ENCODE results near the gene TMCC3. TPM values are rescaled to one million over a fixed set of nuclear protein-coding genes. Genes with fewer than 3 reads are reported as not detected.

TMCC3 gene
- total and polyA plus RNA-seq, 9 of the 15 experiments (the other 6 are each of a cell fraction or from before 2014, with no cell fraction given) = not detected

DNA sequence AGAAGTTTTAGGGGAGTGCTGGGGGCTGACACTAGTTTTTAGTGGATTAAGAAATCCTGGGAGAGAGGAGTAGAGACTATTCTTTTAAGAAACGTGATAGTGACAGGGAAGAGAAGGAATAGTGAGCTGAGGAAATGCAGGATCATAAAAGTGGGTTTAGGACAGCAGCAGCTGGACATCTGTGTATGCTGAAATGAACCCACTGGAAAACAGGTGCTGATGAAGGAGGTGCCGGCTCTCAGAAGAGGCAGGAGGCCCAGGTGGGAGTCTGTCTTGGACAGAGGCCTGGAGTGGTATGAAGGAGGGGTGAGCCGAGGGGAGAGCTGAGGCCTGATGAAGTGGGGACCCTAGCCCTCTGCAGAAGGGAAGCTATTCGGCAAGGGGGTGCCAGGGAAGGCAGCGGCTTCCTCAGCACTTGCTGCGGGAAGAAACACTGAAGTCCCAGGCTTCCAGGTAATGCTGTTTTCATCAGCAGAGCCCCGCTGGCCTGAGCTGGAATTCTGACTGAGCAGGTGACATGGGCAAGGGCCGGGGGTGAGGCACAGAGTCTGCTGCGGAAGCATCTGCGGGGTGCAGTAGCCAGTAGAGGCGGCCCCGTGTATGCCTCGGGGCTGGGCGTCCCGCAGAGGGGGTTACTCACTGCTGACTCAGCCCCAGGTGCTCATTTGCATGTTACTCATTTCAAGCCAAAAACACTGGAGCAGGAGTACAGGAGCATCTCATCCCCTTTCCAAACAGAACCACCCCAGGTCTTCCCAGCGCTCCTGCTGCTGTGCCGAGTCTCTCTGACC is 89.7 kb downstream of the TMCC3 start (continued):
- TF ChIP-seq, protein P1, sequence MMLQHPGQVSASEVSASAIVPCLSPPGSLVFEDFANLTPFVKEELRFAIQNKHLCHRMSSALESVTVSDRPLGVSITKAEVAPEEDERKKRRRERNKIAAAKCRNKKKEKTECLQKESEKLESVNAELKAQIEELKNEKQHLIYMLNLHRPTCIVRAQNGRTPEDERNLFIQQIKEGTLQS (IDR thresholded peaks at IDR 0.05) = 0 out of 2 replicates have a peak, but pooled peaks have one; percentile 29
- TF ChIP-seq, protein P1 (CRISPR knock-in tag; conservative IDR thresholded peaks at IDR 0.05) = no peak
- TF ChIP-seq C11orf30 (IDR thresholded peaks at IDR 0.05; ENCODE audit: low read depth) = 0 out of 2 replicates have a peak, but pooled peaks have one; percentile 29
- no peak for TF ChIP-seq ADNP (tag; IDR thresholded peaks at IDR 0.05)
- TF ChIP-seq TAF7 (tag; IDR thresholded peaks at IDR 0.05) = no peak
- TF ChIP-seq, protein P2, sequence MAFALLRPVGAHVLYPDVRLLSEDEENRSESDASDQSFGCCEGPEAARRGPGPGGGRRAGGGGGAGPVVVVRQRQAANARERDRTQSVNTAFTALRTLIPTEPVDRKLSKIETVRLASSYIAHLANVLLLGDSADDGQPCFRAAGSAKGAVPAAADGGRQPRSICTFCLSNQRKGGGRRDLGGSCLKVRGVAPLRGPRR (CRISPR knock-in tag; IDR thresholded peaks at IDR 0.05) = no peak

DNA sequence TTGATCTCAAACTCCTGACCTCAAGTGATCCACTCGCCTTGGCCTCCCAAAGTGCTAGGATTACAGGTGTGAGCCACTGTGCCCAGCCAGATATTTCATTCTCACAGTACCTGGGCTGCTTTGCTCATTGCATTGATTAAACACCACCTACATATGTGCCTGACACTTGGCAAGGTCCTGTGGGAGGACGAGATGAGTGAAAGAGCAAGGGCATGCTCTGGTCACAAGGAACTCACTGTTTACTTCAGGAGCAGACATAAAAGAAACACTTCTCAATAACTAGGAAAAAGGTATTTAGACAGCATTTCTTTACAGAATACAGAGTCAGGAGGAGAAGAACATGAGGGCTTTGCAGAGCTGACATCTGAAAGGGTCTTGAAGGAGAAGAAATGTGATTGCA is 91.7 kb downstream of the TMCC3 start:
- in situ Hi-C loops (cut with MboI) = no loop called here
- CTCF ChIA-PET (ENCODE audit: low intra/inter-chr PET ratio) = no interaction called here
- no peaks in the 10 kb centered on the region for H3K4me1 ChIP-seq (replicated peaks in 1 of 2; ENCODE audit: control insufficient read depth in 2 of 2, insufficient read depth in 2 of 2, low read length in 2 of 2)
- H4K20me1 ChIP-seq (replicated peaks; ENCODE audit: control insufficient read depth, insufficient read depth, low read length) = no peaks in the 10 kb centered on the region
- intact Hi-C loops (cut with micrococcal nuclease) = no loop called here
- no peak for DNase-seq (ENCODE audit: extremely low read depth in 1 of 4, low spot score in 3 of 4)
- ATAC-seq = no peak
- POLR2A ChIA-PET = no interaction called here
- BruUV-seq (replicated peaks) = no TSS peak
- H3K4me3 ChIP-seq = no peak overlapping the region
- no peaks in the 10 kb centered on the region for H3K9me1 ChIP-seq (ENCODE audit: control insufficient read depth, insufficient read depth, low read length)
- H3K9ac ChIP-seq (ENCODE audit: insufficient read depth in 1 of 2, low read depth in 2 of 2, low read length in 2 of 2) = no peak overlapping the region
- no peaks in the 10 kb centered on the region for H3K36me3 ChIP-seq (ENCODE audit: control insufficient read depth, insufficient read depth, low read length)
- no peak overlapping the region for H3K27ac ChIP-seq (ENCODE audit: extremely low read depth, low read depth, low read length)
- no peaks in the 10 kb centered on the region for H3K9me3 ChIP-seq (replicated peaks; ENCODE audit: control insufficient read depth, insufficient read depth, low read depth, low read length)
- 0% methylated on average over 2 of the region's 2 CpGs for WGBS (ENCODE audit: insufficient coverage, low coverage, missing lambda C conversion rate)
- H3K4me2 ChIP-seq (ENCODE audit: insufficient read depth, low read length) = no peak overlapping the region
- FAIRE-seq = no peak
- H3K27me3 ChIP-seq (ENCODE audit: control insufficient read depth in 2 of 2, insufficient read depth in 2 of 2, low read length in 2 of 2) = peaks cover 9 to 27% of the 10 kb centered on the region in 2 experiments; a peak in 4 of 5 replicates
- H3K79me2 ChIP-seq (ENCODE audit: control insufficient read depth, insufficient read depth, low read length) = no peaks in the 10 kb centered on the region
- no peak overlapping the region for H2AFZ ChIP-seq (ENCODE audit: low read depth, low read length)
- TF ChIP-seq RBM22 (IDR thresholded peaks at IDR 0.05; ENCODE audit: low read depth, low read length, poor library complexity, severe bottlenecking) (no peak), ZNF785 (CRISPR knock-in tag; IDR thresholded peaks at IDR 0.05) (no peak), CCNT2 (IDR thresholded peaks at IDR 0.05; ENCODE audit: borderline replicate concordance, extremely low read depth, insufficient read length, low read depth, low read length) (no peak), POLR2AphosphoS5 (IDR thresholded peaks at IDR 0.05; ENCODE audit: control insufficient read depth, insufficient read depth, low read depth, low read length) (no peak), RBM17 (IDR thresholded peaks at IDR 0.05; ENCODE audit: borderline replicate concordance, low read depth, low read length) (no peak), COPS2 (conservative IDR thresholded peaks at IDR 0.05) (no peak), ARID2 (IDR thresholded peaks at IDR 0.05) (no peak)
- TF ChIP-seq, protein P3, sequence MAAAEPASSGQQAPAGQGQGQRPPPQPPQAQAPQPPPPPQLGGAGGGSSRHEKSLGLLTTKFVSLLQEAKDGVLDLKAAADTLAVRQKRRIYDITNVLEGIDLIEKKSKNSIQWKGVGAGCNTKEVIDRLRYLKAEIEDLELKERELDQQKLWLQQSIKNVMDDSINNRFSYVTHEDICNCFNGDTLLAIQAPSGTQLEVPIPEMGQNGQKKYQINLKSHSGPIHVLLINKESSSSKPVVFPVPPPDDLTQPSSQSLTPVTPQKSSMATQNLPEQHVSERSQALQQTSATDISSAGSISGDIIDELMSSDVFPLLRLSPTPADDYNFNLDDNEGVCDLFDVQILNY (CRISPR knock-in tag; IDR thresholded peaks at IDR 0.05) = no peak
- TF ChIP-seq, protein P4, sequence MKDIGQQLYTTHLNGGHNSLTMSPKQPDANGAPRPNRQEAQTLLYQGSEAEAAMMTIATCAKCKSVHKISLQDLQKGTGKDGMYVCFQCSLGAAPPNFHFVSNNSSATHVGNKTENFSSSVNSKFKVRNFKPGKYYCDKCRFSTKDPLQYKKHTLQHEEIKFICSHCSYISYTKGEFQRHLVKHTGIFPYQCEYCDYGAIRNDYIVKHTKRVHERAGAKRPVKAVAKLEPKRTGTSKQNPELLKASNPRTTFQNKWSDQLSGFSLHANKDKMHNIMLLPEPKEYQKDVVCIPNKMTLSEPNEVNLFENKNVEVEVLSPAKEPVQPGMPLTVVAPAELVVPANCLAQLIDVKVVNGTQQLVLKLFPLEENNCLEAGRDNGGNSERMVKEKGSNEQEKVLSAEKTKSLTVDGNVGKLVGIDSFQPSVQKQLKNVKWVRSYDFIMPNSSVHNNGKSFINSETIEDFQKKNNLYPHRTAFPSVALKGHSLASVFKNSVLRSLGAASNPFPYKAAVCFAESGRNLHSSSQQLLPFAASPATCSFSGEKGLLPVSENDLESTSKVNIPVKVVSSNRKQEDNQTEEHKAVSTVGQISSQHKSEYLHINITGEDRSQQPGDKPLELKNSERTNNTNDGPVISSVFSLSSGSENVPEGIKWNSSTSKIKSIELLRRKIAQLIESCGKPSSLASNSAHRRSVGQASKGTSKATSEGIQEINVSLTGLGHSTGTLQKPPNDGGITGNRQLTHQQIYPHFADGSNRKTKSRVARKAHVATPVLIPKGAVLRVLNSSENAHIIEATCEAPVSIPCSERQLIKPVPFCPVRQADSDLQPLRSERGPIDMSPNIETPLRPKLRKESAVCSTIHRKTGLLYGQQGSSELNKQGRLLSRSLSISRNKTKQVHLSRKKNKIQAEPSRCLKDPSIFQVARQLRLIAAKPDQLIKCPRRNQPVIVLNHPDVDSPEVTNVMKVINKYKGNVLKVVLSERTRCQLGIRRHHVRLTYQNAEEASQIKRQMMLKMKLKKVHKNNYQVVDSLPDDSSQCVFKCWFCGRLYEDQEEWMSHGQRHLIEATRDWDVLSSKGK (CRISPR knock-in tag; IDR thresholded peaks at IDR 0.05) = no peak

Data from K562 (cell line).